Measurements from ENCODE around the gene AGR3.

AGR3 gene

DNA sequence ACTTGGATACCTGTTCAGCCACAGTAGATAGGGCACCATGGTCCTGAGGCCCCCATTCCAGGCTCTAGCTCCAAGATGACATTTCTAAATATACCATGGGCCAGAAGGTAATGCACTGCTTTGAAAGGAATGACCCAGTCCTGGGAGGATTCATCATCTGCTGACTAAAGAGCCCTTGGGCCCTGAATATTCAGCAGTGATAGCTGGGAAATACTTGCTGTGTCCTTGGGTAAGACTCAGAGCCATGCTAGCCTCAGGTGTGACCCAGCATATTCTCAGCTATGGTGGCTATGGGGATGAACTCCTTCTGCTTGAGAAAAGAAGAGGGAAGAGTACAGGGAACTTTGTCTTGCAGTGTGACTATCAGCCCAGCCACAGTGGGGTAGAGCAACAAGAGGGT lies 55.7 kb downstream of the AGR3 start:
- Histone ChIP-seq H3K27me3 (no peaks in the 10 kb centered on the region), H3K4me3 (no peak overlapping the region), H3K9ac (no peak overlapping the region), H3K36me3 (no peaks in the 10 kb centered on the region), H3K4me1 (no peaks in the 10 kb centered on the region), H4K20me1 (no peaks in the 10 kb centered on the region), H3K27ac (no peak overlapping the region), H3K4me2 (no peak overlapping the region), H3K9me3 (replicated peaks in 1 of 11) (peaks cover 0 to 9% (median 0%) of the 10 kb centered on the region in 11 experiments; a peak in 3 of 22 replicates)
- no peak for TF ChIP-seq Cebpa-rat (IDR thresholded peaks at IDR 0.05)

DNA sequence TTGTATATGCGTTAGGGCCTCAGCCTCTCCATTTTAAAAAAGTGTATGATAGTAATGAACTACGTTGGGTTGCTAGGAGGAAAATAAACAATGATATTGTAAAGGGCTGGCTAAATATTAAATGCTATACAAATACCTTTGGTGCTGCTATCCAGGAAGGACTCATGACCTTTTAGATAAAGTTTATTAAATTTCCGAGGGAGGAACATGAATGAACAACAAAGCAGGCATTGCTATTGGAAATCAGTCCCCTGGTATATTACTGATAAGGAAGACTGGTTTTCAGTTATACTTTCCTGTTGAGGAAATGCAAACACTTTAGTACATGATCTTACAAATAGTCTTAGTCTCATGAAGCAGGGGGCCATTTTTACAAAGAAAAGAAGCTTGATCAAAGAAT lies 59.8 kb downstream of the AGR3 start:
- H3K9ac ChIP-seq, result no peak overlapping the region
- H3K27ac ChIP-seq, result no peak overlapping the region
- H3K4me1 ChIP-seq, result peaks cover 0 to 13% (median under 1%) of the 10 kb centered on the region in 10 experiments; a peak in 7 of 20 replicates
- no peaks in the 10 kb centered on the region for H4K20me1 ChIP-seq
- H3K9me3 ChIP-seq (replicated peaks in 1 of 11), result 0 out of 22 replicates have a peak, but pooled peaks cover 0 to 8% (median 0%) of the 10 kb centered on the region in 11 experiments
- H3K36me3 ChIP-seq, result no peaks in the 10 kb centered on the region
- TF ChIP-seq Cebpa-rat (IDR thresholded peaks at IDR 0.05), result no peak
- no peak overlapping the region for H3K4me3 ChIP-seq
- no peaks in the 10 kb centered on the region for H3K27me3 ChIP-seq
- H3K4me2 ChIP-seq, result no peak overlapping the region

DNA sequence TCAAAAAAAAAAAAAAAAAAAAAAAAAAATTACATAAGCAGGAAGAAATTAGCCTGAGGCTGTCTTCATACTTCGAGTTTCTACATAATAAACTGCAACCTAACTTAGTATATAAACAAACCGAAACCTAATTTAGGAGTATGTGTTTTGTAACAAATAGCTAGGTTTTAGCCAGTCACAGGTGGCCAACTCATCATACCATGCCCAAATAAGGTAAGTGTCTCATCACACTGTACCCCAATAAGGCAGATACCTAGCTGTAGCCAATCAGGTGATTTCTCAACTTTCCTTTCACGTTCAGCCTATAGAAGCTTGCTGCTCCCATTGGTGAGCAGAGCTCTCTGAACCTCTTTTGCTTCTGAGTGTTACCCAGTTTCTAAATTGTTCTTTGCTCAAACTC lies 63.1 kb downstream of the AGR3 start:
- no peak overlapping the region for H3K27ac ChIP-seq
- H3K36me3 ChIP-seq, result no peaks in the 10 kb centered on the region
- H3K4me3 ChIP-seq, result no peak overlapping the region
- no peaks in the 10 kb centered on the region for H3K27me3 ChIP-seq
- peaks cover 4 to 26% (median 7%) of the 10 kb centered on the region in 10 experiments; a peak in 13 of 20 replicates for H3K4me1 ChIP-seq
- H3K9ac ChIP-seq, result no peak overlapping the region
- 0 out of 22 replicates have a peak, but pooled peaks cover 0 to 8% (median 0%) of the 10 kb centered on the region in 11 experiments for H3K9me3 ChIP-seq (replicated peaks in 1 of 11)
- H3K4me2 ChIP-seq, result no peak overlapping the region
- H4K20me1 ChIP-seq, result no peaks in the 10 kb centered on the region
- no peak for TF ChIP-seq Cebpa-rat (IDR thresholded peaks at IDR 0.05)

DNA sequence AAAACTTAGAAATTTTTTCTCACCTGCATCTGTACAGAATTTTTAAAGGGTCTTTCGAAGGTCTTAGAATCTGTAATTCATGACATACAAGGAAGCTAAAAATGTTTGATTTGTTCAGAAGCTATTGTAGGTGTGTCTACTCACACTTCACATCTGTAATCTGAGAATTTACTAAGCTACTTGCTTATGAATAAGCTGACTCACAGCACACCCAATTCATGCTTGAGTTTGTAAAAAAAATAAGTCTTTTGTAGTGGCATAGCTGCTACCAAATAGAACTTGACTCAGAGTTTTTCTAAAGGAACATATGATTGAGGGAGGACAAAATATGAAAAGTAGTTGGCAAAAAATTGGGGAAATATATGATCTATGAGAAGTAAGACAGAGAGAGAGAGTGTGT lies 64.2 kb downstream of the AGR3 start:
- Histone ChIP-seq H4K20me1 (no peaks in the 10 kb centered on the region), H3K27me3 (no peaks in the 10 kb centered on the region), H3K36me3 (no peaks in the 10 kb centered on the region), H3K9ac (no peak overlapping the region), H3K4me3 (no peak overlapping the region), H3K9me3 (replicated peaks in 1 of 11) (0 out of 22 replicates have a peak, but pooled peaks cover 0 to 8% (median 0%) of the 10 kb centered on the region in 11 experiments), H3K4me1 (peaks cover 4 to 38% (median 7%) of the 10 kb centered on the region in 10 experiments; a peak in 13 of 20 replicates), H3K27ac (no peak overlapping the region), H3K4me2 (peak overlapping the region in 1 of 11 experiments; percentile 9; a peak in 2 of 22 replicates)
- TF ChIP-seq Cebpa-rat (IDR thresholded peaks at IDR 0.05), result no peak

DNA sequence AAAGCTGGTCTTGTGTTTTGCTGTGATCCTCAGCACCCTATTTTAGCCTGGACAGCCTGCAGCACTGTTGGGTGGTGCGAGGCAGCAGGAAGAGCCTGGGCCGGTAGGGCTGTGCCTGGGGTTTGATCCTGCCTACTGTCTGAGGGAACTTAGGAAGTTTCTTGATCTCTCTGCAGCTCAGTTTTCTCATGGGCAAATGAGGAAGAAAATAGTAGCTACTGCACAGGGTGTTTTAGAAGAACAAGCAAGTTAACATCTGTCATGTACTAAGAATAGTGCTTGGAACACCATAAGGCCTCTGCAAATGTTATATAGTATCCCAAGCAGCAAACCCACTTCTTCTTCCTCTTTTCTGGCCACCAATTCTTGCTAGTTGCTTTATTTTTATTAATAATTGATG lies 65.0 kb downstream of the AGR3 start:
- Histone ChIP-seq H3K9me3 (replicated peaks in 1 of 11) (0 out of 22 replicates have a peak, but pooled peaks cover 0 to 8% (median 0%) of the 10 kb centered on the region in 11 experiments), H3K4me2 (peak overlapping the region in 8 of 11 experiments; percentile 1 to 79 (median 35); a peak in 12 of 22 replicates), H3K4me1 (peaks cover 4 to 41% (median 7%) of the 10 kb centered on the region in 10 experiments; a peak in 13 of 20 replicates), H3K4me3 (no peak overlapping the region), H3K27me3 (no peaks in the 10 kb centered on the region), H3K36me3 (no peaks in the 10 kb centered on the region), H3K9ac (0 out of 22 replicates have a peak overlapping the region, but pooled peaks of 2 of the 11 experiments have one; percentile 16 to 32), H3K27ac (peak overlapping the region in 1 of 11 experiments; percentile 44; a peak in 2 of 22 replicates), H4K20me1 (no peaks in the 10 kb centered on the region)
- no peak for TF ChIP-seq Cebpa-rat (IDR thresholded peaks at IDR 0.05)

DNA sequence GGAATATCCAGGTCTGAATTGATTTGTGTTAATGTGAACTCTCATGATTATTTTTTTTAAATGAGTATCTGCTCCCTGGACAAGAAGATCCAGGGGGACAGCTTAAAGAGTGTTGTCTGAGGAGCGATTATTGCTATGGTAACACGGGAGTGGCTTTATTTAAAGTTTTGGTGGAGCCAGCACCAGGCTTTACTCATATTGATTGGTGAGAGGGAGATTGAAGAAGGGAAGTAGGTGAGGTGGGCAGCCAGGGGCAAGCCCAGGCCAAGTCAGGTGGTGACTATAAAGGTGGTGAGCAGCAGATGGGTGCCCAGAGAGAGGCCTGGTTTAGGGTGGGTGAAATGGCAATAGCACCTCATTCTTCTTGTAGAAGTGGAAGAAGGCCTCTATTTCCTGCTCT lies 66.8 kb downstream of the AGR3 start:
- Histone ChIP-seq H3K4me2 (no peak overlapping the region), H3K4me3 (no peak overlapping the region), H3K9me3 (replicated peaks in 1 of 11) (0 out of 22 replicates have a peak, but pooled peaks cover 0 to 5% (median 0%) of the 10 kb centered on the region in 11 experiments), H3K27me3 (no peaks in the 10 kb centered on the region), H3K4me1 (peaks cover 4 to 41% (median 7%) of the 10 kb centered on the region in 10 experiments; a peak in 13 of 20 replicates), H3K36me3 (no peaks in the 10 kb centered on the region), H3K9ac (no peak overlapping the region), H4K20me1 (no peaks in the 10 kb centered on the region), H3K27ac (no peak overlapping the region)
- TF ChIP-seq Cebpa-rat (IDR thresholded peaks at IDR 0.05), result no peak

DNA sequence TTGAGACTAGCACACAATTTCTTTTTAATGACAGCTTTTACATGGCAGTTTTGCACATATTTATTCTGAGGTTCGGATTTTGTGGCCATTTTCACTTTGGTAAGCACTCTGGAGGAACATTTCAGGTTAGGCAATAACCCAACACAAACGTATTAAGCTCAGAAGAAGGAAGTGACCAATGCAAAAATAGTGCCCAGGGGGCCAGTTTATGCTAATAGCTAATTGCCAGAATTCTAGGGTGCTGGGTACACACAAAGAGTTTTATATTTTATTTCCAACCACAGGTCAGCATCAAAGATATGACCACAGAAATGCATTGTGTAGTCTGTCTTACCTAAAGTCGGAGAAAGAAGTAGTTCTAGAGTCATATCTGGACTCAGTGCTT lies 68.6 kb downstream of the AGR3 start:
- Histone ChIP-seq H4K20me1 (no peaks in the 10 kb centered on the region), H3K9me3 (replicated peaks in 1 of 11) (no peaks in the 10 kb centered on the region), H3K9ac (no peak overlapping the region), H3K36me3 (no peaks in the 10 kb centered on the region), H3K4me1 (peaks cover 4 to 40% (median 7%) of the 10 kb centered on the region in 10 experiments; a peak in 13 of 20 replicates), H3K27ac (no peak overlapping the region), H3K4me3 (no peak overlapping the region), H3K4me2 (peak overlapping the region in 3 of 11 experiments; percentile 24 to 62 (median 43); a peak in 5 of 22 replicates), H3K27me3 (no peaks in the 10 kb centered on the region)
- no peak for TF ChIP-seq Cebpa-rat (IDR thresholded peaks at IDR 0.05)

DNA sequence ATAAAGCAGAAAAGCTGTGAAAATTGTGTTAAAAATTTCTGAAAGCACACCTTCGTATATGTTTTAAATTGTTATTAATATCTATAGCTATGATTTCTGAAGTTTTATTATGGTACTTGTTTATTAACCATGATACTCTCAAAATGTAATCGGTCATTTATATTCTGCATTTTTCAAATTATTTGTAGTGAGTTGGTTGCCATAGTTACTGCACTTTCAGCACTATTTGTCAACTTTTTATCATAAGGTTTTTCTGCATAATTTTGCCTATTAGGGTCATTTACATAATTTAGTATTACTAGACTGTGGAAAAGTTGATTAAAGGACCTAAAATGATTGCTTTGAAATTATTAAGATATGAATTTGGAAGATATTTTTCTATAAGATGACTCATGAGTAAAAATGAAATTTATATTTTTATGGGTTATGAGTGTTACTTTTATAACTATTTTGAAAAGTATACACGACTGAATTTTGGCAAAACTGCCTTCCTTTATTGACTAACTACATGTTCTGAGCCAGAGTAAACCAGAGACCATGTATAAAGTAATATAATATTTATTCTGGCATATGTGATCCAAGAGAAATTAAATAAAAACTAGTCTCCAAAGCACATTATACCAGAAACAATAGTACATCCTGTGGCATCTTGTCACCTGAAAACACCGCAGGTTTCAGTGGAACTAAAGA lies 69.1 kb downstream of the AGR3 start:
- Histone ChIP-seq H3K9me3 (replicated peaks in 1 of 11) (no peaks in the 10 kb centered on the region), H3K4me3 (no peak overlapping the region), H3K27me3 (no peaks in the 10 kb centered on the region), H3K4me1 (peaks cover 4 to 34% (median 7%) of the 10 kb centered on the region in 10 experiments; a peak in 13 of 20 replicates), H3K4me2 (peak overlapping the region in 3 of 11 experiments; percentile 24 to 62 (median 43); a peak in 5 of 22 replicates), H3K36me3 (no peaks in the 10 kb centered on the region), H4K20me1 (no peaks in the 10 kb centered on the region), H3K9ac (no peak overlapping the region), H3K27ac (no peak overlapping the region)
- TF ChIP-seq Cebpa-rat (IDR thresholded peaks at IDR 0.05), result no peak

DNA sequence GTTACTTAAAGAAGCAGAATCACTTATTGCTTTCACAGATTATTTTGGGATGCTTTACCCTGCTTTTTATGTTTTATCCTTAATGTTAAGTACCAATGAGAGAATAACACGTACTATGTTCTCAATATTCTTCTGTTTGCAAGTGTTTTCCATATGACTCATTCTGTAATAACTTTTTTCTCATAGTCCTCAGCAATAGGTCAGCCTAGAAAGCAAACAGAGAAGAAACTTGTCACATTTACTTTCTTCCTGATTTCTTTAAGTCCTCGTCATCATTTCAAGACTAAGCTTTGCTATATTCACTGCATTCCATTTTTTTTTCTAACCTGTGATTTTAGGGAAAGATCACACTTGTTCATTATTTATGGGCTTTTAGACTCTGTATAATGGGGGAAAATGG lies 70.2 kb downstream of the AGR3 start:
- TF ChIP-seq Cebpa-rat (IDR thresholded peaks at IDR 0.05), result no peak
- H3K36me3 ChIP-seq, result no peaks in the 10 kb centered on the region
- peaks cover under 1 to 25% (median 4%) of the 10 kb centered on the region in 10 experiments; a peak in 13 of 20 replicates for H3K4me1 ChIP-seq
- no peaks in the 10 kb centered on the region for H3K9me3 ChIP-seq (replicated peaks in 1 of 11)
- no peak overlapping the region for H3K4me2 ChIP-seq
- H3K27me3 ChIP-seq, result no peaks in the 10 kb centered on the region
- no peak overlapping the region for H3K4me3 ChIP-seq
- H3K27ac ChIP-seq, result no peak overlapping the region
- no peak overlapping the region for H3K9ac ChIP-seq
- H4K20me1 ChIP-seq, result no peaks in the 10 kb centered on the region

Measured in BLaER1 treated with 17β-estradiol and CSF1 and Interleukin-3, amounts not matched to agents 10 nM and 100 nM (cell line).